ENCODE data around the gene GDF11. TPM values are rescaled to one million over a fixed set of nuclear protein-coding genes. Genes with fewer than 3 reads are reported as not detected.

The GDF11 gene
- total RNA-seq, 1 donor from 2014 or later = 11.6 TPM

- Mint-ChIP-seq H3K4me3 (ENCODE audit: unreplicated experiment) (peak overlapping the region; percentile 82), H3K36me3 (ENCODE audit: unreplicated experiment) (no peaks in the 10 kb centered on the region), H3K27ac (ENCODE audit: unreplicated experiment) (peak overlapping the region; percentile 92), H3K9me3 (ENCODE audit: unreplicated experiment) (no peaks in the 10 kb centered on the region), H3K4me1 (ENCODE audit: unreplicated experiment) (peaks cover 22% of the 10 kb centered on the region), H3K27me3 (ENCODE audit: unreplicated experiment) (no peaks in the 10 kb centered on the region)
- peak; percentile 89 for DNase-seq (ENCODE audit: extremely low spot score, unreplicated experiment)
- peak; percentile 86 for TF ChIP-seq CTCF (IDR thresholded peaks at IDR 0.05)
These were observed 4.5 kb upstream of the GDF11 start for GRCh38 chr12:55738123-55739024.

- Mint-ChIP-seq H3K36me3 (ENCODE audit: unreplicated experiment) (no peaks in the 10 kb centered on the region), H3K27me3 (ENCODE audit: unreplicated experiment) (no peaks in the 10 kb centered on the region), H3K4me1 (ENCODE audit: unreplicated experiment) (peaks cover 24% of the 10 kb centered on the region), H3K4me3 (ENCODE audit: unreplicated experiment) (no peak overlapping the region), H3K27ac (ENCODE audit: unreplicated experiment) (peak overlapping the region; percentile 35), H3K9me3 (ENCODE audit: unreplicated experiment) (no peaks in the 10 kb centered on the region)
- DNase-seq (ENCODE audit: extremely low spot score, unreplicated experiment) = no peak
- TF ChIP-seq CTCF (IDR thresholded peaks at IDR 0.05) = no peak
These were observed 3.9 kb upstream of the GDF11 start for GRCh38 chr12:55739025-55739378.

GRCh38 chr12:55741931-55742680, 816 bp upstream of the GDF11 start:
- Mint-ChIP-seq H3K4me1 (ENCODE audit: unreplicated experiment) (peaks cover 44% of the 10 kb centered on the region), H3K27me3 (ENCODE audit: unreplicated experiment) (no peaks in the 10 kb centered on the region), H3K27ac (ENCODE audit: unreplicated experiment) (peak overlapping the region; percentile 92), H3K4me3 (ENCODE audit: unreplicated experiment) (peak overlapping the region; percentile 76), H3K36me3 (ENCODE audit: unreplicated experiment) (no peaks in the 10 kb centered on the region), H3K9me3 (ENCODE audit: unreplicated experiment) (no peaks in the 10 kb centered on the region)
- no peak for TF ChIP-seq CTCF (IDR thresholded peaks at IDR 0.05)
- DNase-seq (ENCODE audit: extremely low spot score, unreplicated experiment) = no peak

- Mint-ChIP-seq H3K27me3 (ENCODE audit: unreplicated experiment) (no peaks in the 10 kb centered on the region), H3K4me3 (ENCODE audit: unreplicated experiment) (peak overlapping the region; percentile 85), H3K27ac (ENCODE audit: unreplicated experiment) (peak overlapping the region; percentile 69), H3K9me3 (ENCODE audit: unreplicated experiment) (no peaks in the 10 kb centered on the region), H3K4me1 (ENCODE audit: unreplicated experiment) (peaks cover 32% of the 10 kb centered on the region), H3K36me3 (ENCODE audit: unreplicated experiment) (no peaks in the 10 kb centered on the region)
- TF ChIP-seq CTCF (IDR thresholded peaks at IDR 0.05) = peak; percentile 25
- no peak for DNase-seq (ENCODE audit: extremely low spot score, unreplicated experiment)
These were observed 751 bp downstream of the GDF11 start for GRCh38 chr12:55743406-55744339.

All from osteocyte (in vitro differentiated cells).